HEK293 (cell line): Measurements from ENCODE around the gene DCAF4.

ENCODE experiments used
- MZF1 ChIP-seq: fragments of 450-650 bp; formaldehyde crosslinking; IDR thresholded peaks from 2 replicates; pipeline ENCODE4 v1.5.1; 2017; ENCODE audit warnings: missing biosample characterization, missing genetic modification characterization, borderline replicate concordance
- OSR2 ChIP-seq: fragments of 450-650 bp; formaldehyde crosslinking; IDR thresholded peaks from 2 replicates; pipeline ENCODE4 v1.5.1; 2016; ENCODE audit warnings: missing biosample characterization, missing genetic modification characterization
- PRDM1 ChIP-seq: fragments of 450-650 bp; formaldehyde crosslinking; IDR thresholded peaks from 2 replicates; pipeline ENCODE4; 2016; ENCODE audit warnings: missing biosample characterization, missing genetic modification characterization
- REPIN1 ChIP-seq: fragments of 450-650 bp; formaldehyde crosslinking; IDR thresholded peaks from 2 replicates; pipeline ENCODE4 v1.5.1; 2017; ENCODE audit warnings: missing biosample characterization, missing genetic modification characterization, low read depth
- SETDB1 ChIP-seq: IDR thresholded peaks from one replicate; pipeline ENCODE4 v1.6.1; 2017; ENCODE audit warnings: mild to moderate bottlenecking, low read length, moderate library complexity, mixed read lengths; ENCODE audit not compliant: insufficient read length
- YY2 ChIP-seq: fragments of 450-650 bp; formaldehyde crosslinking; IDR thresholded peaks from 2 replicates; pipeline ENCODE4 v1.5.1; 2016; ENCODE audit warnings: missing biosample characterization, missing genetic modification characterization
- ZBTB48 ChIP-seq: fragments of 450-650 bp; formaldehyde crosslinking; IDR thresholded peaks from 2 replicates; pipeline ENCODE4 v1.5.1; 2016; ENCODE audit warnings: missing biosample characterization, missing genetic modification characterization
- ZBTB8A ChIP-seq: fragments of 450-650 bp; formaldehyde crosslinking; IDR thresholded peaks from 2 replicates; pipeline ENCODE4 v1.5.1; 2016; ENCODE audit warnings: missing biosample characterization, missing genetic modification characterization
- ZNF114 ChIP-seq: fragments of 450-650 bp; formaldehyde crosslinking; IDR thresholded peaks from 2 replicates; pipeline ENCODE4 v1.5.0; 2017; ENCODE audit warnings: missing biosample characterization, missing genetic modification characterization
- ZNF121 ChIP-seq: fragments of 450-650 bp; formaldehyde crosslinking; IDR thresholded peaks from 2 replicates; pipeline ENCODE4 v1.5.1; 2016; ENCODE audit warnings: missing biosample characterization, missing genetic modification characterization
- ZNF18 ChIP-seq: fragments of 450-650 bp; formaldehyde crosslinking; IDR thresholded peaks from 2 replicates; pipeline ENCODE4 v1.5.1; 2016; ENCODE audit warnings: missing biosample characterization, missing genetic modification characterization
- ZNF19 ChIP-seq: fragments of 450-650 bp; formaldehyde crosslinking; IDR thresholded peaks from 2 replicates; pipeline ENCODE4; 2016; ENCODE audit warnings: missing biosample characterization, missing genetic modification characterization, low read depth
- ZNF214 ChIP-seq: fragments of 450-650 bp; formaldehyde crosslinking; IDR thresholded peaks from 2 replicates; pipeline ENCODE4 v1.5.1; 2017; ENCODE audit warnings: missing biosample characterization, mild to moderate bottlenecking, missing genetic modification characterization, borderline replicate concordance
- ZNF221 ChIP-seq: fragments of 450-650 bp; formaldehyde crosslinking; IDR thresholded peaks from 2 replicates; pipeline ENCODE4 v1.5.1; 2017; ENCODE audit warnings: missing biosample characterization, missing genetic modification characterization, borderline replicate concordance
- ZNF239 ChIP-seq: fragments of 450-650 bp; formaldehyde crosslinking; IDR thresholded peaks from 2 replicates; pipeline ENCODE4 v1.5.1; 2016; ENCODE audit warnings: missing biosample characterization, missing genetic modification characterization
- ZNF26 ChIP-seq: fragments of 450-650 bp; formaldehyde crosslinking; IDR thresholded peaks from 2 replicates; pipeline ENCODE4 v1.5.1; 2016; ENCODE audit warnings: missing biosample characterization, missing genetic modification characterization
- ZNF398 ChIP-seq: fragments of 450-650 bp; formaldehyde crosslinking; IDR thresholded peaks from 2 replicates; pipeline ENCODE4 v1.5.1; 2017; ENCODE audit warnings: missing biosample characterization, missing genetic modification characterization
- ZNF404 ChIP-seq: fragments of 450-650 bp; formaldehyde crosslinking; IDR thresholded peaks from 2 replicates; pipeline ENCODE4 v1.5.1; 2017; ENCODE audit warnings: missing biosample characterization, missing genetic modification characterization
- ZNF514 ChIP-seq: fragments of 450-650 bp; formaldehyde crosslinking; IDR thresholded peaks from 2 replicates; pipeline ENCODE4 v1.5.1; 2016; ENCODE audit warnings: missing biosample characterization, missing genetic modification characterization
- ZNF777 ChIP-seq: fragments of 450-650 bp; formaldehyde crosslinking; IDR thresholded peaks from 2 replicates; pipeline ENCODE4 v1.5.1; 2017; ENCODE audit warnings: missing biosample characterization, missing genetic modification characterization, borderline replicate concordance
- ZSCAN16 ChIP-seq: fragments of 450-650 bp; formaldehyde crosslinking; IDR thresholded peaks from 2 replicates; pipeline ENCODE4 v1.5.1; 2016; ENCODE audit warnings: missing biosample characterization, missing genetic modification characterization
- TF ChIP-seq, protein P1 (sequence below): fragments of 450-650 bp; formaldehyde crosslinking; IDR thresholded peaks from 2 replicates; pipeline ENCODE4 v1.5.1; 2016; ENCODE audit warnings: missing biosample characterization, missing genetic modification characterization
- TF ChIP-seq, protein P2 (sequence below): fragments of 450-650 bp; formaldehyde crosslinking; IDR thresholded peaks from 2 replicates; pipeline ENCODE4 v1.5.1; 2016; ENCODE audit warnings: missing biosample characterization, missing genetic modification characterization, low read depth
- TF ChIP-seq, protein P3 (sequence below): fragments of 450-650 bp; formaldehyde crosslinking; IDR thresholded peaks from 2 replicates; pipeline ENCODE4 v1.5.1; 2016; ENCODE audit warnings: missing biosample characterization, missing genetic modification characterization, borderline replicate concordance
- TF ChIP-seq, protein P4 (sequence below): fragments of 450-650 bp; formaldehyde crosslinking; IDR thresholded peaks from 2 replicates; pipeline ENCODE4 v1.5.1; 2017; ENCODE audit warnings: missing biosample characterization, missing genetic modification characterization

Gene DCAF4

GRCh38 chr14:72962829-72963312 lies 36.6 kb downstream of the DCAF4 start (continued):
- TF ChIP-seq ZNF398 (tag by site-specific recombination): no peak
- TF ChIP-seq ZNF777: no peak
- no peak for TF ChIP-seq ZNF404 (tag by site-specific recombination)
- TF ChIP-seq REPIN1 (tag by site-specific recombination): no peak
- no peak for TF ChIP-seq ZNF239 (tag by site-specific recombination)
- no peak for TF ChIP-seq ZNF214 (tag by site-specific recombination)
- no peak for TF ChIP-seq ZNF221 (tag by site-specific recombination)
- TF ChIP-seq ZNF18: no peak
- TF ChIP-seq, protein P1, sequence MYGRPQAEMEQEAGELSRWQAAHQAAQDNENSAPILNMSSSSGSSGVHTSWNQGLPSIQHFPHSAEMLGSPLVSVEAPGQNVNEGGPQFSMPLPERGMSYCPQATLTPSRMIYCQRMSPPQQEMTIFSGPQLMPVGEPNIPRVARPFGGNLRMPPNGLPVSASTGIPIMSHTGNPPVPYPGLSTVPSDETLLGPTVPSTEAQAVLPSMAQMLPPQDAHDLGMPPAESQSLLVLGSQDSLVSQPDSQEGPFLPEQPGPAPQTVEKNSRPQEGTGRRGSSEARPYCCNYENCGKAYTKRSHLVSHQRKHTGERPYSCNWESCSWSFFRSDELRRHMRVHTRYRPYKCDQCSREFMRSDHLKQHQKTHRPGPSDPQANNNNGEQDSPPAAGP (tag by site-specific recombination): peak; percentile 72; the same call in 1 of the 2 replicates
- TF ChIP-seq, protein P2, sequence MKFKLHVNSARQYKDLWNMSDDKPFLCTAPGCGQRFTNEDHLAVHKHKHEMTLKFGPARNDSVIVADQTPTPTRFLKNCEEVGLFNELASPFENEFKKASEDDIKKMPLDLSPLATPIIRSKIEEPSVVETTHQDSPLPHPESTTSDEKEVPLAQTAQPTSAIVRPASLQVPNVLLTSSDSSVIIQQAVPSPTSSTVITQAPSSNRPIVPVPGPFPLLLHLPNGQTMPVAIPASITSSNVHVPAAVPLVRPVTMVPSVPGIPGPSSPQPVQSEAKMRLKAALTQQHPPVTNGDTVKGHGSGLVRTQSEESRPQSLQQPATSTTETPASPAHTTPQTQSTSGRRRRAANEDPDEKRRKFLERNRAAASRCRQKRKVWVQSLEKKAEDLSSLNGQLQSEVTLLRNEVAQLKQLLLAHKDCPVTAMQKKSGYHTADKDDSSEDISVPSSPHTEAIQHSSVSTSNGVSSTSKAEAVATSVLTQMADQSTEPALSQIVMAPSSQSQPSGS: no peak
- TF ChIP-seq ZNF514: no peak
- TF ChIP-seq, protein P3, sequence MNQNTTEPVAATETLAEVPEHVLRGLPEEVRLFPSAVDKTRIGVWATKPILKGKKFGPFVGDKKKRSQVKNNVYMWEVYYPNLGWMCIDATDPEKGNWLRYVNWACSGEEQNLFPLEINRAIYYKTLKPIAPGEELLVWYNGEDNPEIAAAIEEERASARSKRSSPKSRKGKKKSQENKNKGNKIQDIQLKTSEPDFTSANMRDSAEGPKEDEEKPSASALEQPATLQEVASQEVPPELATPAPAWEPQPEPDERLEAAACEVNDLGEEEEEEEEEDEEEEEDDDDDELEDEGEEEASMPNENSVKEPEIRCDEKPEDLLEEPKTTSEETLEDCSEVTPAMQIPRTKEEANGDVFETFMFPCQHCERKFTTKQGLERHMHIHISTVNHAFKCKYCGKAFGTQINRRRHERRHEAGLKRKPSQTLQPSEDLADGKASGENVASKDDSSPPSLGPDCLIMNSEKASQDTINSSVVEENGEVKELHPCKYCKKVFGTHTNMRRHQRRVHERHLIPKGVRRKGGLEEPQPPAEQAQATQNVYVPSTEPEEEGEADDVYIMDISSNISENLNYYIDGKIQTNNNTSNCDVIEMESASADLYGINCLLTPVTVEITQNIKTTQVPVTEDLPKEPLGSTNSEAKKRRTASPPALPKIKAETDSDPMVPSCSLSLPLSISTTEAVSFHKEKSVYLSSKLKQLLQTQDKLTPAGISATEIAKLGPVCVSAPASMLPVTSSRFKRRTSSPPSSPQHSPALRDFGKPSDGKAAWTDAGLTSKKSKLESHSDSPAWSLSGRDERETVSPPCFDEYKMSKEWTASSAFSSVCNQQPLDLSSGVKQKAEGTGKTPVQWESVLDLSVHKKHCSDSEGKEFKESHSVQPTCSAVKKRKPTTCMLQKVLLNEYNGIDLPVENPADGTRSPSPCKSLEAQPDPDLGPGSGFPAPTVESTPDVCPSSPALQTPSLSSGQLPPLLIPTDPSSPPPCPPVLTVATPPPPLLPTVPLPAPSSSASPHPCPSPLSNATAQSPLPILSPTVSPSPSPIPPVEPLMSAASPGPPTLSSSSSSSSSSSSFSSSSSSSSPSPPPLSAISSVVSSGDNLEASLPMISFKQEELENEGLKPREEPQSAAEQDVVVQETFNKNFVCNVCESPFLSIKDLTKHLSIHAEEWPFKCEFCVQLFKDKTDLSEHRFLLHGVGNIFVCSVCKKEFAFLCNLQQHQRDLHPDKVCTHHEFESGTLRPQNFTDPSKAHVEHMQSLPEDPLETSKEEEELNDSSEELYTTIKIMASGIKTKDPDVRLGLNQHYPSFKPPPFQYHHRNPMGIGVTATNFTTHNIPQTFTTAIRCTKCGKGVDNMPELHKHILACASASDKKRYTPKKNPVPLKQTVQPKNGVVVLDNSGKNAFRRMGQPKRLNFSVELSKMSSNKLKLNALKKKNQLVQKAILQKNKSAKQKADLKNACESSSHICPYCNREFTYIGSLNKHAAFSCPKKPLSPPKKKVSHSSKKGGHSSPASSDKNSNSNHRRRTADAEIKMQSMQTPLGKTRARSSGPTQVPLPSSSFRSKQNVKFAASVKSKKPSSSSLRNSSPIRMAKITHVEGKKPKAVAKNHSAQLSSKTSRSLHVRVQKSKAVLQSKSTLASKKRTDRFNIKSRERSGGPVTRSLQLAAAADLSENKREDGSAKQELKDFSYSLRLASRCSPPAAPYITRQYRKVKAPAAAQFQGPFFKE: no peak
- TF ChIP-seq ZBTB48 (tag by site-specific recombination): no peak
- no peak for TF ChIP-seq ZNF114
- TF ChIP-seq SETDB1: no peak
- TF ChIP-seq ZNF19 (tag by site-specific recombination): no peak
- no peak for TF ChIP-seq MZF1 (tag by site-specific recombination)
- TF ChIP-seq OSR2 (tag by site-specific recombination): no peak
- TF ChIP-seq ZSCAN16: no peak
- TF ChIP-seq, protein P4, sequence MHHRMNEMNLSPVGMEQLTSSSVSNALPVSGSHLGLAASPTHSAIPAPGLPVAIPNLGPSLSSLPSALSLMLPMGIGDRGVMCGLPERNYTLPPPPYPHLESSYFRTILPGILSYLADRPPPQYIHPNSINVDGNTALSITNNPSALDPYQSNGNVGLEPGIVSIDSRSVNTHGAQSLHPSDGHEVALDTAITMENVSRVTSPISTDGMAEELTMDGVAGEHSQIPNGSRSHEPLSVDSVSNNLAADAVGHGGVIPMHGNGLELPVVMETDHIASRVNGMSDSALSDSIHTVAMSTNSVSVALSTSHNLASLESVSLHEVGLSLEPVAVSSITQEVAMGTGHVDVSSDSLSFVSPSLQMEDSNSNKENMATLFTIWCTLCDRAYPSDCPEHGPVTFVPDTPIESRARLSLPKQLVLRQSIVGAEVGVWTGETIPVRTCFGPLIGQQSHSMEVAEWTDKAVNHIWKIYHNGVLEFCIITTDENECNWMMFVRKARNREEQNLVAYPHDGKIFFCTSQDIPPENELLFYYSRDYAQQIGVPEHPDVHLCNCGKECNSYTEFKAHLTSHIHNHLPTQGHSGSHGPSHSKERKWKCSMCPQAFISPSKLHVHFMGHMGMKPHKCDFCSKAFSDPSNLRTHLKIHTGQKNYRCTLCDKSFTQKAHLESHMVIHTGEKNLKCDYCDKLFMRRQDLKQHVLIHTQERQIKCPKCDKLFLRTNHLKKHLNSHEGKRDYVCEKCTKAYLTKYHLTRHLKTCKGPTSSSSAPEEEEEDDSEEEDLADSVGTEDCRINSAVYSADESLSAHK (tag by site-specific recombination): no peak
- TF ChIP-seq ZNF26 (tag by site-specific recombination): no peak
- TF ChIP-seq YY2 (tag by site-specific recombination): no peak
- no peak for TF ChIP-seq ZNF121 (tag by site-specific recombination)
- TF ChIP-seq ZBTB8A: no peak
- TF ChIP-seq PRDM1 (tag by site-specific recombination): no peak
